MM.1S (cell line): ENCODE data around the gene RNF123.

ENCODE experiments used
- EZH2 ChIP-seq: fragments of 300-600 bp; sonication (generic); optimal IDR thresholded peaks from 2 replicates; pipeline ENCODE3; 2017; ENCODE audit warnings: low read depth, mild to moderate bottlenecking, antibody characterized with exemption, low read length, mixed read lengths
- EZH2phosphoT487 ChIP-seq: fragments of 300-600 bp; sonication (generic); IDR thresholded peaks from 2 replicates; pipeline ENCODE4 v1.6.1; 2018; ENCODE audit warnings: antibody characterized with exemption, low read length
- TF ChIP-seq, protein P1 (sequence below): fragments of 300-600 bp; sonication (generic); IDR thresholded peaks from 2 replicates; pipeline ENCODE4 v1.5.1; 2016; ENCODE audit warnings: antibody characterized with exemption, low read length, mixed read lengths

DNA sequence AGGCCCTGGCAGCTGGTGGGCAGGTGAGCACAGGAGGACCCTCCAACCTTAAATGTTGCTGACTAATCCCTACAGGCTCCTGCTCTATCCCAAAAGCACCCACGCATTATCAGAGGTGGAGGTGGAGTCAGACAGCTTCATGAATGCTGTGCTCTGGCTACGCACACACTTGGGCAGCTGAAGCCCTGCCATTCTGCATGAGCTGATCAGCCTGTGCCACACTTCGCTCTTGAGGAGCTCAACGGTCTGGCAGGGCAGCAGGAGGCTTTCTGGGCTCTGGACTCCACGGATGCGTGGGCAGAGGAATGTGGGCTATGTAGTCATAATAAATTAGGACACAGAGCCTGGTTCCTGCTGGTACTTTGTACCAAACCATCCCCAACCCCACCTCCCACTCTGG, 6.2 kb upstream of the RNF123 start:
- TF ChIP-seq EZH2 = no peak
- TF ChIP-seq, protein P1, sequence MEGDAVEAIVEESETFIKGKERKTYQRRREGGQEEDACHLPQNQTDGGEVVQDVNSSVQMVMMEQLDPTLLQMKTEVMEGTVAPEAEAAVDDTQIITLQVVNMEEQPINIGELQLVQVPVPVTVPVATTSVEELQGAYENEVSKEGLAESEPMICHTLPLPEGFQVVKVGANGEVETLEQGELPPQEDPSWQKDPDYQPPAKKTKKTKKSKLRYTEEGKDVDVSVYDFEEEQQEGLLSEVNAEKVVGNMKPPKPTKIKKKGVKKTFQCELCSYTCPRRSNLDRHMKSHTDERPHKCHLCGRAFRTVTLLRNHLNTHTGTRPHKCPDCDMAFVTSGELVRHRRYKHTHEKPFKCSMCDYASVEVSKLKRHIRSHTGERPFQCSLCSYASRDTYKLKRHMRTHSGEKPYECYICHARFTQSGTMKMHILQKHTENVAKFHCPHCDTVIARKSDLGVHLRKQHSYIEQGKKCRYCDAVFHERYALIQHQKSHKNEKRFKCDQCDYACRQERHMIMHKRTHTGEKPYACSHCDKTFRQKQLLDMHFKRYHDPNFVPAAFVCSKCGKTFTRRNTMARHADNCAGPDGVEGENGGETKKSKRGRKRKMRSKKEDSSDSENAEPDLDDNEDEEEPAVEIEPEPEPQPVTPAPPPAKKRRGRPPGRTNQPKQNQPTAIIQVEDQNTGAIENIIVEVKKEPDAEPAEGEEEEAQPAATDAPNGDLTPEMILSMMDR = no peak
- TF ChIP-seq EZH2phosphoT487 = no peak
